HCT116 (cell line): ENCODE results near the gene MAGIX.
"Not testable (repeated sequence)": the region's sequence is repeated elsewhere in the genome, so short reads cannot be mapped to it uniquely, and the experiment has no call there.

Experiments used
- CBX3 ChIP-seq: IDR thresholded peaks from 2 replicates; pipeline ENCODE4 v1.6.1; 2012; ENCODE audit warnings: low read depth
- EZH2 ChIP-seq: fragments of 200-600 bp; sonication (generic); IDR thresholded peaks from 2 replicates; pipeline ENCODE4 v1.6.1; 2017; ENCODE audit warnings: antibody characterized with exemption, mixed run types
- EZH2phosphoT487 ChIP-seq: fragments of 200-600 bp; IDR thresholded peaks from 2 replicates; pipeline ENCODE4 v1.6.1; 2018; ENCODE audit warnings: antibody characterized with exemption, borderline replicate concordance
- JUND ChIP-seq: IDR thresholded peaks from 2 replicates; pipeline ENCODE4 v1.6.1; 2012
- POLR2A ChIP-seq: IDR thresholded peaks from 2 replicates; pipeline ENCODE4 v1.7.0; 2011; ENCODE audit warnings: borderline replicate concordance; ENCODE audit not compliant: insufficient read depth, insufficient read length; ENCODE audit errors: extremely low read depth
- POLR2AphosphoS5 ChIP-seq: IDR thresholded peaks from 2 replicates; pipeline ENCODE4 v1.6.1; 2011; ENCODE audit warnings: mild to moderate bottlenecking, low read depth, low read length, moderate library complexity
- YY1 ChIP-seq: IDR thresholded peaks from 2 replicates; pipeline ENCODE4 v1.6.1; 2011; ENCODE audit warnings: low read length, low read depth, moderate library complexity, mild to moderate bottlenecking; ENCODE audit not compliant: insufficient replicate concordance; ENCODE audit errors: extremely low read depth
- ZNF274 ChIP-seq: fragments of 200-500 bp; sonication (Bioruptor generic); IDR thresholded peaks from 2 replicates; pipeline ENCODE4 v1.6.1; 2014; ENCODE audit warnings: mild to moderate bottlenecking, low read depth, low read length, inconsistent platforms
- TF ChIP-seq, protein P1 (sequence below), 3 experiments: fragments of 200-600 bp in 1 of 3; sonication (generic) in 1 of 3; IDR thresholded peaks in 2 of 3; conservative IDR thresholded peaks in 1 of 3; 2 replicates each; pipeline ENCODE4 v1.5.1; 2012 to 2017; ENCODE audit warnings: low read depth in 2 of 3, low read length in 2 of 3, antibody characterized with exemption in 1 of 3, borderline replicate concordance in 1 of 3, control low read depth in 1 of 3, mild to moderate bottlenecking in 1 of 3, mixed read lengths in 1 of 3, mixed run types in 1 of 3, moderate library complexity in 1 of 3; ENCODE audit not compliant: insufficient read depth in 1 of 3
- TF ChIP-seq, protein P2 (sequence below): IDR thresholded peaks from 2 replicates; pipeline ENCODE4 v1.6.1; 2012
- TF ChIP-seq, protein P3 (sequence below): IDR thresholded peaks from 2 replicates; pipeline ENCODE4 v1.6.1; 2011; ENCODE audit warnings: mild to moderate bottlenecking, low read length, moderate library complexity; ENCODE audit not compliant: insufficient replicate concordance; ENCODE audit errors: extremely low read depth

DNA sequence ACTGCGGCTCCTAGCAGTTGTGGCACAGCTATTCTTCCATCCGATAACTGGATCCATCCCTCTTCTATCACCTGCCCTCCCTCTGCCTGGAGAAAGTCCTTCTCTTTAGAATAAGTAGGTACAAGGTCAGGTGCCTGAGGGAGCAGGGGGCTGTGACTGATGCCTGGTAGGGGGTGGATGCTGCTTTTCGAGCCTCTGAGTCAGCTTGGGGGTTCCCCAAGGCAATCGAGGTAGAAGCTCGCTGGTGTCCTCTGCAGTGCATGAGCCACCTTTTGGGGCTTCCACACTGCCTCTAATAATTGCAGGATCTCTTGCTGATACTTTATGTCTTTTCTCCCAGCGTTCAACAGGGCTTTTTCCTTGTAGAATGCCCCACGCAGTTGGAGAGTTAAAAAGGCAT is 19.4 kb upstream of the MAGIX start:
- not testable (repeated sequence) for TF ChIP-seq ZNF274, POLR2AphosphoS5, POLR2A, CBX3, EZH2, JUND, YY1, EZH2phosphoT487
- TF ChIP-seq, protein P1, sequence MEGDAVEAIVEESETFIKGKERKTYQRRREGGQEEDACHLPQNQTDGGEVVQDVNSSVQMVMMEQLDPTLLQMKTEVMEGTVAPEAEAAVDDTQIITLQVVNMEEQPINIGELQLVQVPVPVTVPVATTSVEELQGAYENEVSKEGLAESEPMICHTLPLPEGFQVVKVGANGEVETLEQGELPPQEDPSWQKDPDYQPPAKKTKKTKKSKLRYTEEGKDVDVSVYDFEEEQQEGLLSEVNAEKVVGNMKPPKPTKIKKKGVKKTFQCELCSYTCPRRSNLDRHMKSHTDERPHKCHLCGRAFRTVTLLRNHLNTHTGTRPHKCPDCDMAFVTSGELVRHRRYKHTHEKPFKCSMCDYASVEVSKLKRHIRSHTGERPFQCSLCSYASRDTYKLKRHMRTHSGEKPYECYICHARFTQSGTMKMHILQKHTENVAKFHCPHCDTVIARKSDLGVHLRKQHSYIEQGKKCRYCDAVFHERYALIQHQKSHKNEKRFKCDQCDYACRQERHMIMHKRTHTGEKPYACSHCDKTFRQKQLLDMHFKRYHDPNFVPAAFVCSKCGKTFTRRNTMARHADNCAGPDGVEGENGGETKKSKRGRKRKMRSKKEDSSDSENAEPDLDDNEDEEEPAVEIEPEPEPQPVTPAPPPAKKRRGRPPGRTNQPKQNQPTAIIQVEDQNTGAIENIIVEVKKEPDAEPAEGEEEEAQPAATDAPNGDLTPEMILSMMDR (IDR thresholded peaks at IDR 0.05 in 2 of 3, conservative IDR thresholded peaks at IDR 0.05 in 1 of 3; ENCODE audit: borderline replicate concordance in 1 of 3, insufficient read depth in 1 of 3, low read depth in 2 of 3, low read length in 2 of 3): not testable (repeated sequence)
- TF ChIP-seq, protein P2, sequence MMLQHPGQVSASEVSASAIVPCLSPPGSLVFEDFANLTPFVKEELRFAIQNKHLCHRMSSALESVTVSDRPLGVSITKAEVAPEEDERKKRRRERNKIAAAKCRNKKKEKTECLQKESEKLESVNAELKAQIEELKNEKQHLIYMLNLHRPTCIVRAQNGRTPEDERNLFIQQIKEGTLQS: not testable (repeated sequence)
- TF ChIP-seq, protein P3, sequence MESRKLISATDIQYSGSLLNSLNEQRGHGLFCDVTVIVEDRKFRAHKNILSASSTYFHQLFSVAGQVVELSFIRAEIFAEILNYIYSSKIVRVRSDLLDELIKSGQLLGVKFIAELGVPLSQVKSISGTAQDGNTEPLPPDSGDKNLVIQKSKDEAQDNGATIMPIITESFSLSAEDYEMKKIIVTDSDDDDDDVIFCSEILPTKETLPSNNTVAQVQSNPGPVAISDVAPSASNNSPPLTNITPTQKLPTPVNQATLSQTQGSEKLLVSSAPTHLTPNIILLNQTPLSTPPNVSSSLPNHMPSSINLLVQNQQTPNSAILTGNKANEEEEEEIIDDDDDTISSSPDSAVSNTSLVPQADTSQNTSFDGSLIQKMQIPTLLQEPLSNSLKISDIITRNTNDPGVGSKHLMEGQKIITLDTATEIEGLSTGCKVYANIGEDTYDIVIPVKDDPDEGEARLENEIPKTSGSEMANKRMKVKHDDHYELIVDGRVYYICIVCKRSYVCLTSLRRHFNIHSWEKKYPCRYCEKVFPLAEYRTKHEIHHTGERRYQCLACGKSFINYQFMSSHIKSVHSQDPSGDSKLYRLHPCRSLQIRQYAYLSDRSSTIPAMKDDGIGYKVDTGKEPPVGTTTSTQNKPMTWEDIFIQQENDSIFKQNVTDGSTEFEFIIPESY: not testable (repeated sequence)
